BJ (cell line): ENCODE measurements around the gene FAM114A1. TPM values are rescaled to one million over a fixed set of nuclear protein-coding genes. Genes with fewer than 3 reads are reported as not detected.

Source experiments
- CTCF ChIA-PET: fragments of 350-600 bp; formaldehyde crosslinking; extraction: SDS; loops from one replicate; lab custom pipeline; 2021; ENCODE audit warnings: antibody characterized with exemption, inconsistent platforms; lab: Yijun Ruan, JAX
- POLR2A ChIA-PET: fragments of 300-600 bp; sonication (Branson Sonifier 250); formaldehyde crosslinking; extraction: SDS; loops from one replicate; lab custom pipeline; 2021; ENCODE audit warnings: antibody characterized with exemption; lab: Charles Lee
- DNase-seq: peaks from one replicate; pipeline ENCODE4 v3.0.0-alpha.2; 2011; ENCODE audit warnings: low read depth
- H3K27me3 ChIP-seq: 2 replicates; pipeline ENCODE4 v1.6.0; 2011; ENCODE audit warnings: low read length; ENCODE audit not compliant: control insufficient read depth, insufficient read depth
- H3K36me3 ChIP-seq: 2 replicates; pipeline ENCODE4 v1.5.1; 2011; ENCODE audit warnings: low read length; ENCODE audit not compliant: control insufficient read depth, insufficient read depth
- H3K4me3 ChIP-seq: 2 replicates; pipeline ENCODE4 v1.5.1; 2011; ENCODE audit warnings: low read depth, mild to moderate bottlenecking, control low read depth, low read length
- CTCF ChIP-seq: IDR thresholded peaks from 2 replicates; pipeline ENCODE4 v1.5.1; 2011; ENCODE audit warnings: low read depth, mild to moderate bottlenecking, control low read depth, inconsistent platforms, low read length, moderate library complexity; ENCODE audit not compliant: insufficient read depth
- polyA plus RNA-seq: library from polyadenylated mRNA; depleted of rRNA; stranded (reverse); fragments of >200 nt; gene quantifications from 2 replicates; pipeline ENCODE4 v1.2.3, GENCODE V29; 2011

FAM114A1 gene
- polyA plus RNA-seq, 1 experiment = 184 TPM

GRCh38 chr4:38948551-38948950 is 80.9 kb downstream of the FAM114A1 start:
- Histone ChIP-seq H3K36me3 (peaks cover 2% of the 10 kb centered on the region), H3K4me3 (no peak overlapping the region), H3K27me3 (no peaks in the 10 kb centered on the region)
- DNase-seq = peak; percentile 86
- TF ChIP-seq CTCF = no peak
- CTCF ChIA-PET = interaction anchor here (0.7 to 1.0 kb wide), 4 partner anchors 10 to 1386 kb away, joined by 3 to 5 read pairs (median 3); no protein-coding TSS in a partner anchor
- POLR2A ChIA-PET = interaction anchor here (0.6 kb wide), 1 partner anchor 1627 kb away, joined by 3 read pairs; no protein-coding TSS in a partner anchor

- Histone ChIP-seq H3K36me3 (no peaks in the 10 kb centered on the region; the same call in 1 of the 2 replicates), H3K27me3 (no peaks in the 10 kb centered on the region), H3K4me3 (no peak overlapping the region)
- ChIA-PET CTCF (interaction anchor here (0.9 to 1.4 kb wide), 3 partner anchors 10 to 107 kb away, joined by 3 read pairs; no protein-coding TSS in a partner anchor), POLR2A (interaction anchor here (0.6 kb wide), 1 partner anchor 35 kb away, joined by 3 read pairs; no protein-coding TSS in a partner anchor)
- TF ChIP-seq CTCF = no peak
- no peak for DNase-seq
Observed at GRCh38 chr4:38949411-38950051, 81.9 kb downstream of the FAM114A1 start.

- Histone ChIP-seq H3K27me3 (no peaks in the 10 kb centered on the region), H3K36me3 (no peaks in the 10 kb centered on the region), H3K4me3 (no peak overlapping the region)
- ChIA-PET POLR2A (interaction anchor here (0.6 kb wide), 1 partner anchor 34 kb away, joined by 3 read pairs; no protein-coding TSS in a partner anchor), CTCF (interaction anchor here (0.9 to 2.1 kb wide), 3 partner anchors 9 to 185 kb away, joined by 3 to 6 read pairs (median 3); no protein-coding TSS in a partner anchor)
- TF ChIP-seq CTCF = no peak
- DNase-seq = no peak
Observed at GRCh38 chr4:38950159-38950558, 82.6 kb downstream of the FAM114A1 start.

GRCh38 chr4:38950734-38951133 is 83.1 kb downstream of the FAM114A1 start:
- POLR2A ChIA-PET = no interaction called here
- CTCF ChIA-PET = interaction anchor here (1.4 to 2.1 kb wide), 2 partner anchors 8 to 184 kb away, joined by 3 to 6 read pairs; no protein-coding TSS in a partner anchor

More at GRCh38 chr4:38950734-38951133, 83.1 kb downstream of the FAM114A1 start:
- no peak for DNase-seq
- no peak for TF ChIP-seq CTCF
- H3K4me3 ChIP-seq = no peak overlapping the region
- no peaks in the 10 kb centered on the region for H3K36me3 ChIP-seq
- no peaks in the 10 kb centered on the region for H3K27me3 ChIP-seq
